ENCODE data around the gene RRP12.

DNA sequence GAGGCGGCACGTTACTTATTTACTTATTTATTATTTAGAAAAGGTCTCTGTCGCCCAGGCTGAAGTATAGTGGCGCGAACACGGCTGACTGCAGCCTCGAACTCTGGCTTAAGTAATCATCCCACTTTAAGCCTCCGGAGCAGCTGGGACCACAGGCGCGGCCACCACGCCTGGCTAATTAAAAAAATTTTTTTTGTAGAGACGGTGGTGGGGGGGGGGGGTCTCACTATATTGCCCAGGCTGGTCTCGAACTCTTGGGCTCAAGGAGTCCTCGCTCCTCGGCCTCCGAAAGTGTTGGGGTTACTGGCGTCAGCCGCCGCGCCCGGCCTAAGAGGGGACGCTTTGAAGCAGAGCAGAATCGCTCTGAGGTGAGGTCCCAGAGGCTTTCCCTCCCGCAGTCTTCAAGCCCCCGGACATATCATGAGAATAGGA is 65.9 kb downstream of the RRP12 start:
- no peak for TF ChIP-seq POLR2A (IDR thresholded peaks at IDR 0.05; ENCODE audit: low read length)
- no peak for TF ChIP-seq GATA1 (IDR thresholded peaks at IDR 0.05; ENCODE audit: low read depth, low read length)
